Sigmoid colon (tissue), 7 donors: ENCODE results near the gene TNNC2. TPM values are rescaled to one million over a fixed set of nuclear protein-coding genes. Genes with fewer than 3 reads are reported as not detected.

Experiments
- DNase-seq: peaks from one replicate; pipeline ENCODE4 v3.0.0-alpha.2; 2019
- H3K27ac ChIP-seq, 4 donors: fragments of 200-600 bp; sonication (generic); one replicate each; pipeline ENCODE4 v1.5.1; 2016 to 2019; ENCODE audit warnings: mild to moderate bottlenecking in 1 of 4
- H3K27me3 ChIP-seq, 3 donors: fragments of 200-600 bp; sonication (generic); one replicate each; pipeline ENCODE4 v1.5.1; 2019; ENCODE audit warnings: mild to moderate bottlenecking in 1 of 3
- H3K36me3 ChIP-seq, 4 donors: fragments of 200-600 bp; sonication (generic); one replicate each; pipeline ENCODE4 v1.5.1; 2016 to 2019
- H3K4me1 ChIP-seq, 4 donors: fragments of 200-600 bp; sonication (generic); one replicate each; pipeline ENCODE4 v1.5.1; 2017 to 2019
- H3K4me3 ChIP-seq, 4 donors: fragments of 200-600 bp; sonication (generic); one replicate each; pipeline ENCODE4 v1.5.1; 2017 to 2019; ENCODE audit warnings: mild to moderate bottlenecking in 2 of 4, moderate library complexity in 1 of 4
- H3K9me3 ChIP-seq, 4 donors: fragments of 200-600 bp in 3 of 4; sonication (generic) in 3 of 4; one replicate each; pipeline versions ENCODE4 v1.5.1 to v1.6.1; 2013 to 2019
- EP300 ChIP-seq, 4 donors: sonication (generic); formaldehyde crosslinking; IDR thresholded peaks; one replicate each; pipeline ENCODE4 v1.6.1; 2017; ENCODE audit warnings: antibody characterized with exemption in 4 of 4
- POLR2A ChIP-seq, 2 donors: fragments of 450-650 bp; IDR thresholded peaks; one replicate each; pipeline ENCODE4 v1.6.1; 2016; ENCODE audit warnings: antibody characterized with exemption in 2 of 2, mild to moderate bottlenecking in 2 of 2, moderate library complexity in 2 of 2
- POLR2AphosphoS5 ChIP-seq, 4 donors: sonication (generic); formaldehyde crosslinking; IDR thresholded peaks; one replicate each; pipeline ENCODE4 v1.6.1; 2017; ENCODE audit warnings: antibody characterized with exemption in 4 of 4
- WGBS, 2 donors: extraction: QIAGEN DNeasy Blood & Tissue Kit; methylation state at CpG; one replicate each; pipeline ENCODE4 v1.1.7; 2013; 5-methylcytosine and 5-hydroxymethylcytosine counted together
- intact Hi-C: fragments of 100-400 bp; cut with DNase I; formaldehyde crosslinking; loops from one replicate; pipeline ENCODE4 v1.15.1; 2023
- polyA plus RNA-seq, 3 donors: library from polyadenylated mRNA; stranded (reverse); fragments of 200-250 nt; gene quantifications; one replicate each; pipeline ENCODE4 v1.2.3, GENCODE V29; 2013
- total RNA-seq, 4 donors: library from RNA; depleted of rRNA; stranded (reverse); fragments of >200 nt; gene quantifications; one replicate each; pipeline ENCODE4 v1.1.0, GENCODE V29; 2016
- TF ChIP-seq, protein P1 (sequence below), 4 experiments: fragments of 450-650 bp in 3 of 4; fragments of 200-600 bp in 1 of 4; IDR thresholded peaks; one replicate each; pipeline ENCODE4 v1.5.1; 2016 to 2019; ENCODE audit warnings: antibody characterized with exemption in 4 of 4, mild to moderate bottlenecking in 3 of 4, moderate library complexity in 2 of 4
- donor health status: healthy with polysubstance abuse.
- donor health status: Bipolar disorder and iron deficiency.
- donor health status: healthy.

Gene TNNC2
- total and polyA plus RNA-seq, 7 donors: 0.95 to 15.6 (median 2.9) TPM; not detected in 2

DNA sequence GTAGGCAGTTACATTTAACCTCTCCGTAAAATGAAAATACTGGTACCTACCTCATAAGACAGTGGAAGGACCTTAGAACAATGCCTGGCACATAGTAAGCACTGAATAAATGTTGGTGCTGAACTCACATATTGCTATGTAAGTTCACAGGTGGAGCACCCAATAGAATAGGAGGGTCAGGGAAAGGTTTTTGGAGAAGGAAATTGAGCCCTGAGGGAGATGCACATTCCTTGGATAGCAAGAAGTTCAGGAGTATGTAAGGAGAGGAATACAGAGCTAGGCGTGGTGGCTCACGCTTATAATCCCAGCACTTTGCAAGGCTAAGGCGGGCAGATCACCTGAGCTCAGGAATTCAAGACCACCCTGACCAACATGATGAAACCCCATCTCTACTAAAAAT lies 7.6 kb downstream of the TNNC2 start:
- DNase-seq: no peak
- TF ChIP-seq POLR2A (IDR thresholded peaks at IDR 0.05) (no peak), EP300 (IDR thresholded peaks at IDR 0.05) (no peak), POLR2AphosphoS5 (IDR thresholded peaks at IDR 0.05) (no peak)
- TF ChIP-seq, protein P1, sequence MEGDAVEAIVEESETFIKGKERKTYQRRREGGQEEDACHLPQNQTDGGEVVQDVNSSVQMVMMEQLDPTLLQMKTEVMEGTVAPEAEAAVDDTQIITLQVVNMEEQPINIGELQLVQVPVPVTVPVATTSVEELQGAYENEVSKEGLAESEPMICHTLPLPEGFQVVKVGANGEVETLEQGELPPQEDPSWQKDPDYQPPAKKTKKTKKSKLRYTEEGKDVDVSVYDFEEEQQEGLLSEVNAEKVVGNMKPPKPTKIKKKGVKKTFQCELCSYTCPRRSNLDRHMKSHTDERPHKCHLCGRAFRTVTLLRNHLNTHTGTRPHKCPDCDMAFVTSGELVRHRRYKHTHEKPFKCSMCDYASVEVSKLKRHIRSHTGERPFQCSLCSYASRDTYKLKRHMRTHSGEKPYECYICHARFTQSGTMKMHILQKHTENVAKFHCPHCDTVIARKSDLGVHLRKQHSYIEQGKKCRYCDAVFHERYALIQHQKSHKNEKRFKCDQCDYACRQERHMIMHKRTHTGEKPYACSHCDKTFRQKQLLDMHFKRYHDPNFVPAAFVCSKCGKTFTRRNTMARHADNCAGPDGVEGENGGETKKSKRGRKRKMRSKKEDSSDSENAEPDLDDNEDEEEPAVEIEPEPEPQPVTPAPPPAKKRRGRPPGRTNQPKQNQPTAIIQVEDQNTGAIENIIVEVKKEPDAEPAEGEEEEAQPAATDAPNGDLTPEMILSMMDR (IDR thresholded peaks at IDR 0.05): no peak
- peaks cover 0 to 12% (median 0%) of the 10 kb centered on the region in 3 donors for H3K27me3 ChIP-seq
- no peak overlapping the region for H3K27ac ChIP-seq
- no peaks in the 10 kb centered on the region for H3K36me3 ChIP-seq
- intact Hi-C loops: loop anchor here (10.0 kb wide), 1 partner anchor 115 kb away; the partner anchor contains the start of gene PCIF1
- no peaks in the 10 kb centered on the region for H3K9me3 ChIP-seq
- H3K4me3 ChIP-seq: no peak overlapping the region
- peaks cover 0 to 32% (median 24%) of the 10 kb centered on the region in 4 donors for H3K4me1 ChIP-seq
- WGBS, 2 donors: 96 to 98% methylated on average over 4 of the region's 4 CpGs

DNA sequence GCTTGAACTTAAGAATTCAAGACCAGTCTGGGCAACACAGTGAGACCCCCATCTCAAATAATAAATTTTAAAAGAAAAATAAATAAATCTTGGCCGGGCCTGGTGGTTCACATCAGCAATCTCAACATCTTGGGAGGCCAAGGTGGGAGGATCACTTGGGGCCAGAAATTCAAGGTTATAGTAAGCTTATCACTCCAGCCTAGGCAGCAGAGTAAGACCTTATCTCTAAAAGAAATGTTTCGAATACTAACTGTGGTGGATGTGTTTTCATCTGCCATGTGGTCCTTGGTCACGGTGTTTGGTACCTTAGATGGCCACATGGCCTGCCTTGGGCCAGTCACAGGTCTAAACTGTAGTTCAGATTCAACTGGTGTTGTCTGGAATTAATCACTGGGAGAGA lies 8.9 kb downstream of the TNNC2 start:
- Histone ChIP-seq H3K4me3 (no peak overlapping the region), H3K27me3 (peaks cover 0 to 7% (median 0%) of the 10 kb centered on the region in 3 donors), H3K27ac (peak overlapping the region in 2 of 4 donors; percentile 35 to 63), H3K9me3 (no peaks in the 10 kb centered on the region), H3K36me3 (no peaks in the 10 kb centered on the region), H3K4me1 (peaks cover 0 to 22% (median 14%) of the 10 kb centered on the region in 4 donors)
- DNase-seq: no peak
- TF ChIP-seq POLR2AphosphoS5 (IDR thresholded peaks at IDR 0.05) (no peak), EP300 (IDR thresholded peaks at IDR 0.05) (no peak), POLR2A (IDR thresholded peaks at IDR 0.05) (no peak)
- TF ChIP-seq, protein P1 (IDR thresholded peaks at IDR 0.05): no peak
- WGBS, 2 donors: 90 to 92% methylated on average over 3 of the region's 3 CpGs
- intact Hi-C loops: loop anchor here (10.0 kb wide), 1 partner anchor 117 kb away; the partner anchor contains the start of gene PCIF1

DNA sequence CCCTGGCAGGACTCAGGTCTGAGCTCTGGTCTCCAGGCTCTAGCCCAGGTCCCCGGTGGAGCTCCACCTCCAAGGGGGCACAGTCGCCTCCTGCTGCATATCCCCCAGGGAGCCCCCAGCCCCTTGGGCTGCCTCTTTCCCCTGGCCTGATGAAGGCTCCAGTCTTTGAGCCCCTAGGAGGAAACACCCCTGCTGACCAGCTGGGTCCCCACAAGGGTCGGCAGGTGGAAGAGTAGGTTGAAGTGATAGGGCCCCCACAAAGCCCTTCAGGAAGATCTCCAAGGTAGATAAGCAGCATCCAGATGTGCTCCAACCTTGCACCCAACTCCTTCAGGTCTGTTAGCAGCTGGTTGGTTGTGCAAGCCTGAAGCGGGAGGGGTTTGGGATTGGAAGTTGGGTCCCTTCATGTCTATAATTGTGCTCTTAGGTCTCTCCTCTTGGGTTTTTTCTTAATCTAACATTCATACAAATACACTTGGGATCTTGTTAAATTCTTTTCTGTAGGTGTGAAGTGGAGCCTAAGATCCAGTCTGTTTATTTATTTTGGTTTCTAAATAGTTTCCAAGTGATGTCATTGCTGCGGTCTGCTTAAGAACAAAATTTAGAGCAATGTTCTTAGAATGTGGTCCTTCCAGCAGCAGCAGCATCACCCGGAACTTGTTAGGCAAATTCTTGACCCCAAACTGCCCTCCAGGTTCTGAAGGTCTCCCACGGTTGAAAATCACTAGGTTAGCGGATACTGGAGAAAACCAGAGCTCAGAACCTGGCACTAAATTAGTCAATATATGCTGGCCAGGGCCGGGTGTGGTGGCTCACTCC lies 9.5 kb downstream of the TNNC2 start:
- intact Hi-C loops: loop anchor here (10.0 kb wide), 1 partner anchor 117 kb away; the partner anchor contains the start of gene PCIF1

DNA sequence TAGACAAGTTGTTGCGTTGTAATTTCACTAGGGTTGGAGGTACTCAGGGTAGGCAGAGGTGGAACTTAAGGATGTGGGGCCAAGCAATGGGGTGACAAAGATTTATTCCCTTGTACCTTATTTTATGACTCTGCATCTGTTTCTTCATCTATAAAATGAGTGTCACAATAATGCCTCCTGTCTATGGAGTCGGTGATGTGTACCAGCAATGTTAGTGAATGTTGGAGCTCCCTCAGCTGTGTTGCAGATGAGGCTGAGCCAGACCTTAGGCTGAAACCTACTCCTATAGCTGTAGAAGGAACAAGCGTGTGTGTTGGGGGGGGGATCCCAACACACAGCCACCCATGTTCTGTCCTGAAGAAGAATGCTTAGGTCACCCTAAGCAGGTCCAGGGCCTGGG lies 10.2 kb downstream of the TNNC2 start:
- Histone ChIP-seq H3K27ac (peak overlapping the region in 1 of 4 donors; percentile 35), H3K4me1 (peaks cover 0 to 19% (median 16%) of the 10 kb centered on the region in 4 donors), H3K9me3 (no peaks in the 10 kb centered on the region), H3K36me3 (no peaks in the 10 kb centered on the region), H3K4me3 (no peak overlapping the region), H3K27me3 (no peaks in the 10 kb centered on the region)
- DNase-seq: no peak
- intact Hi-C loops: loop anchor here (10.0 kb wide), 1 partner anchor 118 kb away; the partner anchor contains the start of gene PCIF1
- 93 to 94% methylated on average over 3 of the region's 3 CpGs for WGBS, 2 donors
- TF ChIP-seq, protein P1 (IDR thresholded peaks at IDR 0.05): no peak
- TF ChIP-seq EP300 (IDR thresholded peaks at IDR 0.05) (no peak), POLR2AphosphoS5 (IDR thresholded peaks at IDR 0.05) (no peak), POLR2A (IDR thresholded peaks at IDR 0.05) (no peak)

More for the DNA sequence above, 9.5 kb downstream of the TNNC2 start:
- 67 to 80% methylated on average over 9 of the region's 9 CpGs for WGBS, 2 donors
- Histone ChIP-seq H3K4me3 (no peak overlapping the region), H3K27ac (peak overlapping the region in 2 of 4 donors; percentile 35 to 63), H3K9me3 (no peaks in the 10 kb centered on the region), H3K4me1 (peaks cover 0 to 20% (median 16%) of the 10 kb centered on the region in 4 donors), H3K36me3 (no peaks in the 10 kb centered on the region), H3K27me3 (peaks cover 0 to 3% (median 0%) of the 10 kb centered on the region in 3 donors)
- no peak for TF ChIP-seq POLR2AphosphoS5 (IDR thresholded peaks at IDR 0.05)
- TF ChIP-seq, protein P1 (IDR thresholded peaks at IDR 0.05): no peak
- TF ChIP-seq EP300 (IDR thresholded peaks at IDR 0.05): no peak
- TF ChIP-seq POLR2A (IDR thresholded peaks at IDR 0.05): no peak
- DNase-seq: no peak
